GM19240 (cell line): Measurements from ENCODE around the gene PI3.

Experiments used
- DNase-seq: peaks from one replicate; pipeline ENCODE4 v3.0.0; 2011; ENCODE audit warnings: low spot score; ENCODE audit not compliant: insufficient read length

The PI3 gene

DNA sequence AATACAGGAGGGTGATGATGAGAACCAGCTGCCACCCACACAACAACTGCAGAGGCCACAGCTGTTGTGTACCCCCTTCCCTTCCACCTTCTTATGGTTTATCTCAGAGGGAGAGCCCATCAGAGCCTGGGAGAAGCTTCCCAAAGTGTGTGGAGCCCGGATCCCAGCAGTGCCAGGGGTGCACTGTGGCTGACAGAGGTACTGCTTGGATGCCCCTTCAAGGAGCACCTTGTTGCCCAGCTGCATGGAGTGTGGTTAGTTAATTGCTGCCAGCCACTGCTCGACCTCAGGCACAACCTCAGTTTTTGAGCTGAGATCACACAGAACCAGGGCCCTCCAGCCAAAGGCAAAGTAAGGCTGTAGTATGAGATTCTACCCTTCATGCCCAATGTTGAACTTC lies 13.0 kb downstream of the PI3 start:
- no peak for DNase-seq

DNA sequence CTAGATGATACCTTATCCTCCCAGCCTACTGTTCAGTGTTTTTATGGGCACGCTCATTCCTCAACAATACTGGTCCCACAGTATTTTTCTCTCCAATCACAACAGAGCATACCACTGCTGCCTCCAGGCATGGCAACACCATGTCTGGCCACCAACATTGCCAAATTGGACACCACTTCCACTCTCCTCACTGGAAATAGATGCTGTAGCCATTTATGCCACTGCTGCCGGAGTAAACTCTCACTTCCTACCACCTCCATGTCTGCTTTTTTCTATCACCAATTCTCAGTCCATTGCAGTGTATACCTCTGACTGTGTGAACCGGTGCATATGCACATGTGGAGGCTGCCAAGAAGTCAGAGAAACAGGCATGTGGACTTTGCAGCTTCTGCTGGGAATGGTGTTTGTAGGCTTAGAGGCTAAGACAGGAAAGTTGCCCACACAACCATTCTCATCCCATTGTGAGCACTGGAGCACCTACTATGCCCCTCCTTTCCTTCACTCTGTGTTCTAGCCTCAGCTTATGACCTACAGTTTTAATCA lies 14.4 kb downstream of the PI3 start:
- no peak for DNase-seq

DNA sequence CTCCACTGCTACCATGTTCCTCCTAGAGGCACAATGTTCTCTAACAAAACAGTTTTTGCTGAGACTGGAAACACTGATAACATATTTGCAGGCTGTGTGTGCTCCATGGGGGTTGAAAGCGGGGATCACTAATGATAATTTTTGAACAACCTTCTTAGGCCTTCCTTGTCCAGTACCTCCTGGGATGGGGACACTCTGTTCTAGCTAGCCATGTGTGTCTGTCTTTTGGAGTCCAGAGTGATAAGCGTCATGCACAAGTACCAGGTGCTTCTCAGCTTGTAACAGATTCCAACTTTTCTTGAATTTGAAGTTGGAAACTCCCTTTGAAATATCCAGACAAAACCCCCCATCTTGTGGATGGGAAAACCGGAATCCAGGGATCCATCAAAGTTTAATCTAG lies 15.2 kb downstream of the PI3 start:
- no peak for DNase-seq

DNA sequence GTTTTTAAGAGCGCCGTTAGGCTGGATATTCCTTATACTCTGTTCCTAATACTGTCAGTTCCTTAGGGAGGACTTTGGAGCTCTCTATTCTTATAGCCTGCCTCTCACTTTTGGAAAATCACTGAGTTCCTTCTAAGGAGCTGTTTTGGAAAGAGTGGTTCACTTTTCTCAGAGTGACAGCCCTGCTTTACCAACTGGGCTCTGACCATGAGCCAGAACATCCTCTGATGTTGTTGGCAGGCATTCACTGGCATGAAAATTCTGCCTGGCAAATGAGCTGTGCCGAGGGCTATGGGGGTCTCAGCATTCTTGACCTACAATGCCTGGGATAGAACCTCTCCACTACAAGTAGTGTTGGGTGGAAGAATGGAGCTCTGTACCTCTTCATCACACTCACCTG lies 17.2 kb downstream of the PI3 start:
- DNase-seq, result no peak

DNA sequence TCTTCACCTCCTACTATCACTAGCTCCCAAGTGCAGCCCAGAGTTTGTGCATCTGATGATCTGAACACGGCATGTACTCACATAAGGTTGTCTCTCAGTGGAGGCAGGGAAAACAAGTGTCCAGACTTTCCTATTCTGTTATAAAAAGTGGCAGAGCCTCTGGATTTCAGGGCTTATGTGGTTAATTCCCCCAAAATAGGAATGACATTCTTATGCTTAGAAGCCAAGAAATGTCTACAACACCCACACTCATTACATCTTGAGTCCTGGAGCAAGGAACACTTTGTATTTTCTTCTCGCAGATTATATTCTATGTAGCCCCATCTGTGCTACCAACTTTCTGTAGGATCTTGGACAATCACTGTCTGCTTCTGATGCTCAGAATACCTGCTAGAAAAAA lies 18.6 kb downstream of the PI3 start:
- DNase-seq, result no peak

DNA sequence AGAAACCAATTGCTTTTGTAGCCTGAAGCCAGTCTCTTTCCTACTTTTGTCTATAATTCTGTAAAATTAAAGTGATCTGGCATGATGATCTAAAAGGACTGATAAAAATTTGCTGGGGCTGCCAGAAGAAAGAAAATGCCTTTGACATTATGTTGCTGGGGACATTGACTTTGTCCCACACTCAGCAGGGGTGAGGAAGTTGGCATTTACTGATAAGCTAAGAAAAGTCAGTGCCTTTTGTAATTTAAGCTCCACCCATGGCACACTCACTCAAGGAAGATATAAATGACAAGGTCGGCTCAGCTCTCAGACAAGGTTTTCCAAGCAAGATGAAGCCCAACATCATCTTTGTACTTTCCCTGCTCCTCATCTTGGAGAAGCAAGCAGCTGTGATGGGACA lies 32.0 kb downstream of the PI3 start, which contains the start of gene SEMG1:
Gene SEMG1 (plus strand): TSS at position 309 of the 400 bp plus-strand sequence. CDS start 21 bp downstream, at position 330.
- DNase-seq, result no peak

- DNase-seq, result no peak
Measured at GRCh38 chr20:45209924-45210323, 35.2 kb downstream of the PI3 start.

GRCh38 chr20:45211569-45212474 lies 37.1 kb downstream of the PI3 start:
- DNase-seq, result no peak

- DNase-seq, result no peak
Measured at GRCh38 chr20:45212836-45213235, 38.1 kb downstream of the PI3 start.

GRCh38 chr20:45218124-45218523 lies 43.4 kb downstream of the PI3 start:
- DNase-seq, result no peak

DNA sequence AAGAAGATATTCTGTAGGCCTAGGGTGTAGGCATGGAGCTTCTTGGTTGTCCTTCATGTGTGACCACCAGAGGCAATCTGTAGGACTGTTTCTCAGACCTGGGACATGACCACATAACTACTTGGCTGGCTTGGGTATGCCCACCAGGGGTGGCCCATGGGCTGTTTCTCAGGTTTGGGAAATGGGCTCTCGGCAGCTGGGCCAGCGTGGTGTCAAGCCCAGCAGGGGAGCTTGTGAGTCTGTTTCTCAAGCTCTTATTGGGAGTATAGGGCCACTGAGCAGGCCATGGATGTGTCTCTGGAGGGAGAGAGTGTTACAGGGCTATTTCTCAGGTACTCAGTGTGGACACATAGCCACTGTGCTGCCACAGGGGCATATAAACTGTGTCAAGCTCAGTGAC lies 43.9 kb downstream of the PI3 start:
- DNase-seq, result no peak

GRCh38 chr20:45221076-45221475 lies 46.4 kb downstream of the PI3 start, which contains the start of gene SEMG2:
Gene SEMG2, plus strand, starts transcription at chr20:45221373. Its CDS starts 17 bp downstream, at chr20:45221390.
- no peak for DNase-seq

DNA sequence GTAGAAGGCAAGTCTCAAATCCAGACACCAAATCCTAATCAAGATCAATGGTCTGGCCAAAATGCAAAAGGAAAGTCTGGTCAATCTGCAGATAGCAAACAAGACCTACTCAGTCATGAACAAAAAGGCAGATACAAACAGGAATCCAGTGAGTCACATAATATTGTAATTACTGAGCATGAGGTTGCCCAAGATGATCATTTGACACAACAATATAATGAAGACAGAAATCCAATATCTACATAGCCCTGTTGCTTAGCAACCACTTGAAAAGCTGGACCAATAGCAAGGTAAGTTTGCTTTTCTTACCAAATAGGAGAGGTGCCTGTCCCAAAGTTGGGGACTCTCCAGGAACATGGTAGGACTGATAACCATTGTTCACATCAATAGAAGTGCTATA lies 48.4 kb downstream of the PI3 start:
- no peak for DNase-seq
